Measurements from ENCODE around the gene LMNA. TPM values are rescaled to one million over a fixed set of nuclear protein-coding genes. Genes with fewer than 3 reads are reported as not detected.

The LMNA gene
- polyA plus RNA-seq, 1 of the 3 experiments (the other 2 are of a cell fraction) = 983 TPM

DNA sequence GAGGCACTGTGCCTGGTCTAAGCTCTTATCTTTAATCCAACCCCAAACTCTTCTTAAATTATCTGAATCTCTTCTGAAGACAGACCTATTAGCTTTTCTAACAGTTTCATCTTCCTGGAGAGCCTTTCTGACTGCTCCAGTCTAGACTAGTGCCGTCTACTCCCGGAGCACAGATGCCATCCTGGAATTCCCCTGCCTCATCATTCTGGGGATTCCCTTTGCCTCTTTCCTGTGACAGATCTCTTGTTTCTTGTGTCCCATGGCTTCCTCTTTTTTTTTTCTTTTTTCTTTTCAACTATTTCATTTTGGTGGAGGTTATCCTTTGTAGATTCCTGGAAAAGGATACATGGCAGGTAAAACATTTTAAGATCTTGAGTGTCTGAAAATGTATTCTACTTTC is 50.6 kb downstream of the LMNA start:
- TF ChIP-seq SMC3 (IDR thresholded peaks at IDR 0.05; ENCODE audit: low read depth, low read length) (no peak), GATA2 (CRISPR knock-in tag; IDR thresholded peaks at IDR 0.05) (no peak), MXI1 (IDR thresholded peaks at IDR 0.05; ENCODE audit: low read depth, low read length) (no peak), RAD21 (IDR thresholded peaks at IDR 0.05; ENCODE audit: low read length) (no peak), MEF2A (IDR thresholded peaks at IDR 0.05; ENCODE audit: borderline replicate concordance, low read depth) (no peak), NRF1 (IDR thresholded peaks at IDR 0.05; ENCODE audit: low read depth, low read length) (no peak), FOSL2 (IDR thresholded peaks at IDR 0.05; ENCODE audit: borderline replicate concordance, low read depth) (no peak), TAF1 (IDR thresholded peaks at IDR 0.05; ENCODE audit: borderline replicate concordance, low read depth, low read length) (no peak), YY1 (IDR thresholded peaks at IDR 0.05; ENCODE audit: low read depth) (no peak), JUND (IDR thresholded peaks at IDR 0.05) (no peak), GABPA (IDR thresholded peaks at IDR 0.05; ENCODE audit: low read depth) (no peak), FOXM1 (IDR thresholded peaks at IDR 0.05; ENCODE audit: low read depth) (no peak), EZH2phosphoT487 (IDR thresholded peaks at IDR 0.05; ENCODE audit: borderline replicate concordance, low read depth) (no peak), RXRA (IDR thresholded peaks at IDR 0.05; ENCODE audit: borderline replicate concordance, low read depth) (no peak), ELF1 (IDR thresholded peaks at IDR 0.05) (no peak)
- TF ChIP-seq, protein P1, sequence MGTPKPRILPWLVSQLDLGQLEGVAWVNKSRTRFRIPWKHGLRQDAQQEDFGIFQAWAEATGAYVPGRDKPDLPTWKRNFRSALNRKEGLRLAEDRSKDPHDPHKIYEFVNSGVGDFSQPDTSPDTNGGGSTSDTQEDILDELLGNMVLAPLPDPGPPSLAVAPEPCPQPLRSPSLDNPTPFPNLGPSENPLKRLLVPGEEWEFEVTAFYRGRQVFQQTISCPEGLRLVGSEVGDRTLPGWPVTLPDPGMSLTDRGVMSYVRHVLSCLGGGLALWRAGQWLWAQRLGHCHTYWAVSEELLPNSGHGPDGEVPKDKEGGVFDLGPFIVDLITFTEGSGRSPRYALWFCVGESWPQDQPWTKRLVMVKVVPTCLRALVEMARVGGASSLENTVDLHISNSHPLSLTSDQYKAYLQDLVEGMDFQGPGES (IDR thresholded peaks at IDR 0.05; ENCODE audit: low read depth, low read length) = no peak
- TF ChIP-seq, protein P2, sequence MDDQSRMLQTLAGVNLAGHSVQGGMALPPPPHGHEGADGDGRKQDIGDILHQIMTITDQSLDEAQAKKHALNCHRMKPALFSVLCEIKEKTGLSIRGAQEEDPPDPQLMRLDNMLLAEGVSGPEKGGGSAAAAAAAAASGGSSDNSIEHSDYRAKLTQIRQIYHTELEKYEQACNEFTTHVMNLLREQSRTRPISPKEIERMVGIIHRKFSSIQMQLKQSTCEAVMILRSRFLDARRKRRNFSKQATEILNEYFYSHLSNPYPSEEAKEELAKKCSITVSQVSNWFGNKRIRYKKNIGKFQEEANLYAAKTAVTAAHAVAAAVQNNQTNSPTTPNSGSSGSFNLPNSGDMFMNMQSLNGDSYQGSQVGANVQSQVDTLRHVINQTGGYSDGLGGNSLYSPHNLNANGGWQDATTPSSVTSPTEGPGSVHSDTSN (IDR thresholded peaks at IDR 0.05) = no peak
- TF ChIP-seq, protein P3, sequence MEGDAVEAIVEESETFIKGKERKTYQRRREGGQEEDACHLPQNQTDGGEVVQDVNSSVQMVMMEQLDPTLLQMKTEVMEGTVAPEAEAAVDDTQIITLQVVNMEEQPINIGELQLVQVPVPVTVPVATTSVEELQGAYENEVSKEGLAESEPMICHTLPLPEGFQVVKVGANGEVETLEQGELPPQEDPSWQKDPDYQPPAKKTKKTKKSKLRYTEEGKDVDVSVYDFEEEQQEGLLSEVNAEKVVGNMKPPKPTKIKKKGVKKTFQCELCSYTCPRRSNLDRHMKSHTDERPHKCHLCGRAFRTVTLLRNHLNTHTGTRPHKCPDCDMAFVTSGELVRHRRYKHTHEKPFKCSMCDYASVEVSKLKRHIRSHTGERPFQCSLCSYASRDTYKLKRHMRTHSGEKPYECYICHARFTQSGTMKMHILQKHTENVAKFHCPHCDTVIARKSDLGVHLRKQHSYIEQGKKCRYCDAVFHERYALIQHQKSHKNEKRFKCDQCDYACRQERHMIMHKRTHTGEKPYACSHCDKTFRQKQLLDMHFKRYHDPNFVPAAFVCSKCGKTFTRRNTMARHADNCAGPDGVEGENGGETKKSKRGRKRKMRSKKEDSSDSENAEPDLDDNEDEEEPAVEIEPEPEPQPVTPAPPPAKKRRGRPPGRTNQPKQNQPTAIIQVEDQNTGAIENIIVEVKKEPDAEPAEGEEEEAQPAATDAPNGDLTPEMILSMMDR (IDR thresholded peaks at IDR 0.05) = no peak
- POLR2A ChIA-PET = no interaction called here
- no peak overlapping the region for H3K9ac ChIP-seq
- H3K4me3 ChIP-seq (ENCODE audit: low read depth in 2 of 2, low read length in 1 of 2) = no peak overlapping the region
- peaks cover 3 to 18% of the 10 kb centered on the region in 2 experiments; a peak in 2 of 4 replicates for H3K4me1 ChIP-seq (ENCODE audit: control insufficient read depth in 1 of 2, insufficient read depth in 2 of 2, low read depth in 1 of 2, low read length in 1 of 2)
- H3K27ac ChIP-seq (ENCODE audit: low read depth in 2 of 2, low read length in 1 of 2) = no peak overlapping the region
- no peaks in the 10 kb centered on the region for H3K27me3 ChIP-seq (ENCODE audit: insufficient read depth)
- H3F3A ChIP-seq (replicated peaks; ENCODE audit: insufficient read depth) = no peaks in the 10 kb centered on the region
- H4K20me1 ChIP-seq (ENCODE audit: insufficient read depth) = no peaks in the 10 kb centered on the region
- CTCF ChIA-PET = interaction anchor here (0.6 to 2.2 kb wide), 6 partner anchors 8 to 842 kb away, joined by 3 to 7 read pairs (median 6); no protein-coding TSS in a partner anchor
- no peaks in the 10 kb centered on the region for H3K9me3 ChIP-seq
- DNase-seq = no peak
- WGBS (ENCODE audit: low lambda C conversion rate) = 48% methylated on average over 2 of the region's 2 CpGs
- H2AFZ ChIP-seq (ENCODE audit: low read depth) = no peak overlapping the region
- H3K79me2 ChIP-seq (ENCODE audit: insufficient read depth) = no peaks in the 10 kb centered on the region
- H3K9me2 ChIP-seq = no peaks in the 10 kb centered on the region
- H3K36me3 ChIP-seq (replicated peaks in 1 of 2; ENCODE audit: control insufficient read depth in 1 of 2, insufficient read depth in 2 of 2, low read length in 1 of 2) = no peaks in the 10 kb centered on the region
- no peak overlapping the region for H3K4me2 ChIP-seq

All from SK-N-SH (cell line).